Hepatocyte (in vitro differentiated cells): ENCODE measurements around the gene CCDC70.

ENCODE experiments used
- CTCF ChIP-seq: fragments of 200-600 bp; sonication (generic); IDR thresholded peaks from 2 replicates; pipeline ENCODE4 v1.5.1; 2016; ENCODE audit warnings: antibody characterized with exemption, mild to moderate bottlenecking; ENCODE audit not compliant: poor library complexity
- EZH2 ChIP-seq: fragments of 200-600 bp; sonication (generic); IDR thresholded peaks from 2 replicates; pipeline ENCODE4 v1.6.1; 2016; ENCODE audit warnings: antibody characterized with exemption, mild to moderate bottlenecking, borderline replicate concordance
- EZH2phosphoT487 ChIP-seq: fragments of 200-600 bp; sonication (generic); IDR thresholded peaks from one replicate; pipeline ENCODE4 v1.6.1; 2018; ENCODE audit warnings: antibody characterized with exemption, mild to moderate bottlenecking, low read depth, moderate library complexity; ENCODE audit not compliant: unreplicated experiment, severe bottlenecking

- no peak for TF ChIP-seq CTCF
- TF ChIP-seq EZH2 = no peak
- no peak for TF ChIP-seq EZH2phosphoT487
These were observed 20.9 kb downstream of the CCDC70 start for GRCh38 chr13:51882570-51883225.
